SH-SY5Y (cell line): Measurements from ENCODE around the gene MAPT.

Experiments
- GATA2 ChIP-seq: IDR thresholded peaks from 2 replicates; pipeline ENCODE4 v1.6.1; 2011; ENCODE audit warnings: mild to moderate bottlenecking, low read depth, low read length
- GATA3 ChIP-seq: IDR thresholded peaks from 2 replicates; pipeline ENCODE4 v1.6.1; 2011; ENCODE audit warnings: low read depth, mild to moderate bottlenecking, low read length, moderate library complexity

DNA sequence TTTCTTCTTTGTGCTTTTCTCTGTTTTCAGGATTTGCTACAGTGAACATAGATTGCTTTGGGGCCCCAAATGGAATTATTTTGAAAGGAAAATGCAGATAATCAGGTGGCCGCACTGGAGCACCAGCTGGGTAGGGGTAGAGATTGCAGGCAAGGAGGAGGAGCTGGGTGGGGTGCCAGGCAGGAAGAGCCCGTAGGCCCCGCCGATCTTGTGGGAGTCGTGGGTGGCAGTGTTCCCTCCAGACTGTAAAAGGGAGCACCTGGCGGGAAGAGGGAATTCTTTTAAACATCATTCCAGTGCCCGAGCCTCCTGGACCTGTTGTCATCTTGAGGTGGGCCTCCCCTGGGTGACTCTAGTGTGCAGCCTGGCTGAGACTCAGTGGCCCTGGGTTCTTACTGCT lies 105.9 kb downstream of the MAPT start:
- no peak for TF ChIP-seq GATA3
- no peak for TF ChIP-seq GATA2
